SIG-M5 treated with dmso at 0.1 percent for 504 hours (cell line): ENCODE data around the gene TBKBP1.
"Not testable (repeated sequence)": the region's sequence is repeated elsewhere in the genome, so short reads cannot be mapped to it uniquely, and the experiment has no call there.

Experiments
- DNase-seq: peaks from one replicate; lab custom pipeline; 2025; ENCODE audit not compliant: unreplicated experiment; lab: John Stamatoyannopoulos, UW

Gene TBKBP1

DNA sequence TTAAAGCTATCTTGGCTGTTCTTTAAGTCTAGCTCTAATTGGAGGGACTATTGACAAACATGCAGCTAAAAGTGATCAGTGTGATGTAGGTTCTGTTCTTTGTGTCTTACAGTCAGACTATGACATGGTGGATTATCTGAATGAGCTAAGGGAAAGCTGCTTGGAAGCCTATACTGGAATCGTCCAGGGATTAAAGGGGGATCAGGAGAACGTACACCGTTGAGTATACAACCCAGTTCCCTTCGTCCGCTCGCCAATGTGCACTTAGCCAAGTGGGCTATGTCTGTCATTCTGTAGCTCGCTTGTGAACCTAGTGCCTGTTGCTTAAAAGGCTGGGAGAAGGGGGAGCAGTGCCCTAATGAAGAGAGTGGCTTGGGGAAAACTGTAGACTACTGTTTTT, 15.8 kb upstream of the TBKBP1 start:
- DNase-seq: no peak

GRCh38 chr17:47682138-47682537, 11.8 kb upstream of the TBKBP1 start:
- DNase-seq: no peak

- DNase-seq: not testable (repeated sequence)
Measured at GRCh38 chr17:47682727-47683126, 11.2 kb upstream of the TBKBP1 start.

DNA sequence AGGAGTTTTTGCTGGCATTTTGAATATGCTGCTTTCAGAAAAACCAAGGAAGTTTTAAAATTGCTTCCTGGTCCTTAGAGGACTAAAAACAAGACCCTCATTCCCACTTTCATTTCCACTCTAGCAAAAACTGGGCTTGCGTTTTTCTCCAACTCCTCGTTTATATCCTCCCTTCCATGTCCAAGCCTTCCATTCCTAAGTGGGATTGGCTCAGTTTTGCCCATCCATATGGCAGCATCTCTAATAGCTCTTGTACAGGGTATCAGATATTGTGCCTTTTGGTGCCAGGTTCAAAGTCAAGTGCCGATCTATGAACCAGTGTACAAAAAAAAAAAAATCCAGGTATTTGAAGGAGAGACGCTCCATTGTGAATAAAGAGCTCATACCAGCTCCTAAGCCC, 9.9 kb upstream of the TBKBP1 start:
- no peak for DNase-seq

DNA sequence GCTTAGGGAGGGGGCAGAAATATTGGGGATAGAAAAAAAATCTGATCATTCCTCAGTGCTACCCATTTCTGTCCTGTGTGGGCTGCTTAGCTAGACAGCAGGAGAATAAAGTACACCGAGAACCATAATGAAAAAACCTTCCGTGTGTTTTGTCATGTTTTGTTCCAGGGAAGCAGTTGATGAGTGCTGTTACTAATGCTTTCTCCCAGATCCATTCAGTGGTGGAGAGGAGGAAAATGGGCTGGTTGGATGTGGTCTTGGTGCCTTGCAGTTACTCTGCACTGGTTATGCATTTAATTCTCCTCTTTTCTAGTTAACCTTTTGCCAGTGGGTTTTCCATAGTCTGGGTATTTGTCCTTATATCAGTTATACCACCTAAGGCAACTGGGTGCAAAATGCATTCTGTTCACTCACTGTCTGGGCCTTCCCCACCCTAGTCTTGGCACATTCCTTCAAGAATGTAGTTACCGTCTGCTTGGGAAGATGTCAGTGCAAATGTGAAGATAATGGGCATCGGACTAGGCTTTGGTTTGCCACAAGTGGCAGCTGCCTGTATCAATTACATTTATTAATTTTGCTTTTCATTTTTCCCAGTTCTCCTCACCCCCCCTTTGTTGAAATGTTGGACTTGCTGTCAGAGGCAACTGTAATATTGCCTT, 9.3 kb upstream of the TBKBP1 start:
- no peak for DNase-seq

GRCh38 chr17:47685556-47686275, 8.2 kb upstream of the TBKBP1 start:
- DNase-seq: no peak

- DNase-seq: no peak
Measured at GRCh38 chr17:47686276-47686635, 7.7 kb upstream of the TBKBP1 start.

DNA sequence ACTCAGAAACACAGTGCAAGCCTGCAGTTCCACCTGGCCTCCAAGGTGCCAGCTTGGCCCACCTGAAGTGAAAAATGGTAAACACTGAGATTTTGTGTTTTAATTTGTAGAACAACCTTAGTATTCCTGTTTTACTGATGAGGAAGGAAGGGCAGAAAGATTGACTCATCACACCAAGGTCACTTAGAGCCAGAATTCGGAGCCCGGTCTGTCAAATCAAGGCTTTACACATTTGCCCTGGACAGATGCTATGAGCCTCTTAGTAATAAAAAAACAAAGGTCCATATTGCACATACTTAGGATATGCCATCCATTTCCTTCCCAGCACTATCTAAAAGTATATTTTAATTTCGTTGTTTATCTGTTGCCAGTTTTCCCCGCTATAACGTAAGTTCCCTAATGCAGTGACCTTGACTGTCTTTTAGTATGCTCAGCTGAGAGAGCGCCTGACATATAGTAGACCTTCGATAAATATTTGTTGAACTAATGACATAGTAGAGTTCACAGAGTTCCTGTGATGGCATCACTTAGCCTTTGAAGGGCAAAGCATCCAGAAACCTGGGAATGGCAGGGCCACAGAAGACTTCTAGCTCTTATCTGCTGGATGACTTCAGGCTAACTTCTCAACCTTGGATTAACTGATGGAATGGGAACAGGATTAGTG, 7.2 kb upstream of the TBKBP1 start:
- DNase-seq: no peak

GRCh38 chr17:47687328-47687690, 6.7 kb upstream of the TBKBP1 start:
- DNase-seq: no peak

GRCh38 chr17:47687748-47688147, 6.2 kb upstream of the TBKBP1 start:
- no peak for DNase-seq

GRCh38 chr17:47690121-47690520, 3.8 kb upstream of the TBKBP1 start:
- DNase-seq: no peak

DNA sequence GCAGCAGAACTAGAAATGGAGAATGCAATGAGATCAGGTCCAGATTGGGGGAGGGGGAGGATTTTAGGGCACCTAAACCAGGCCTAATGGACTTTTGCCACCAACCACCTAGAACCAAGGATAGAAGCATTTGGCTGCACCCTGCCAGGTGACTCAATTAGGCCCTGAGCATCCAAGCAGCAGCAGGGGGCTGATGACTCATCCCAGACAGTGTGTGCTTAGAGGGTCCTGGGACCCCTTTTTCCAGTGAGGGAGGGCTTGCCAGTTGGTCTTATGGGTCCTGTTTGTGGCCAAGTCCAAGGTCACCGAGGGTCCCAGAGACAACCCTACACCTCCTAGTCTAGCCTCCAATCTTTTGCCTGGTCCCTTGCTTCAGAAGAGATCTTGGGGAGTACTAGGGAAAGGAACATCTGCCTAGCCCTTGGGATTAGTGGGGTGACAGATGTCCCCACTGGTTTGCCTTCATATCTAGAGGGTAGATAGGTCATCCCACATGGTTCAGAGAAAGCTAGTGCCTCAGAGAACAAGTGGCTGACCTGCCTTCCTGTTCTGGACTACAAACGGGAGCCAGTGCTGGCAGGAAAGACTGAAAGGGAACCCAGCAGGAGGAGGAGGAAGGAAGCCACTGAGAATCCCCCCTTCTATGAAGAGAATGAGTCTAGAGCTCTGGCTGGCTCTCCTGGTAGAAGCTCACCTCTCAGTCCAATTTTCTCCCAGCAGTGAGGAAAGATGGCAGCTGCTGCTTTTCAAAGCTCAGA, 1.6 kb upstream of the TBKBP1 start:
- DNase-seq: no peak

- no peak for DNase-seq
Measured at GRCh38 chr17:47692895-47693730, 848 bp upstream of the TBKBP1 start.

DNA sequence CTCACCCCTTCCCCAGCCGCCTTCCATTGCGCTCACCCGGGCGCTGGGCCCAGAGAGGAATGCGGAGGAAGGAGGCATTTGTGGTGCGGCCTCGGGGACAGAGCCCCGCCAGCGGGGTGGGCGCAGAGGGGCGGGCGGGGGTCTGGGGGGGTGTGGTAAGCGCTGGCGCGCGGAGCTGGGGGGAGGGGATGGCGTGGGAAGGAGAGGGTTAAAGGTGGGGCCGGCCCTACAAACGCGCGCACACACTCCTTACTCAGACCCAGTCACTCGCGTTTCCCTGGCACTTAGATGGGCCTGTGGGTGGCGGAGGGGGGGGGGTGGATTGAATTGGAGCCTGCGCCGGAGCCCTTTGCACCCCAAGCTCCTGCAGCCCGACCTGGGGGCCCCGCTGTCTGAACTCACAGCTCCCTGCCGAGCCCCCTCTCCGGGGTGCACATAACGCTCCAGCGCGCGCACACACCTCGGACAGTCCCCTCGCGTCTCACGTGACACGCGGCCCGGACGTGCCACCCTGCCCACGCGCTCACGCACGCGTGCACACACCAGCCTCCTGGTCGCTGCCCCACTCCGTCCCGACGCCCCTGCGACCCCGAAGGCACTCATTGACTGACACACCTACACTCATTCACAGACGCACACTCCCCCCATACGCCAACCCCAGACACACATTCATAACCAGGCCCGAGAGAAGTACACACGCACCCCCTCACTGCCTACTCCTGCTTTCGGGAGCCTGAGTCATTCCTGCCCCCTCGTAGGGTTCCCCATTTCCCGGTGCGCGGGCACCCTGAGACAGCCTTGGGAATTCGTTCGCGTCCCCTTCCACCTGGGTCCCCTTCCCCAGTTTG, 844 bp downstream of the TBKBP1 start:
- peak; percentile 57 for DNase-seq

GRCh38 chr17:47695429-47696376, 1.7 kb downstream of the TBKBP1 start:
- peak; percentile 83 for DNase-seq

- DNase-seq: no peak
Measured at GRCh38 chr17:47696717-47697642, 3.0 kb downstream of the TBKBP1 start.

DNA sequence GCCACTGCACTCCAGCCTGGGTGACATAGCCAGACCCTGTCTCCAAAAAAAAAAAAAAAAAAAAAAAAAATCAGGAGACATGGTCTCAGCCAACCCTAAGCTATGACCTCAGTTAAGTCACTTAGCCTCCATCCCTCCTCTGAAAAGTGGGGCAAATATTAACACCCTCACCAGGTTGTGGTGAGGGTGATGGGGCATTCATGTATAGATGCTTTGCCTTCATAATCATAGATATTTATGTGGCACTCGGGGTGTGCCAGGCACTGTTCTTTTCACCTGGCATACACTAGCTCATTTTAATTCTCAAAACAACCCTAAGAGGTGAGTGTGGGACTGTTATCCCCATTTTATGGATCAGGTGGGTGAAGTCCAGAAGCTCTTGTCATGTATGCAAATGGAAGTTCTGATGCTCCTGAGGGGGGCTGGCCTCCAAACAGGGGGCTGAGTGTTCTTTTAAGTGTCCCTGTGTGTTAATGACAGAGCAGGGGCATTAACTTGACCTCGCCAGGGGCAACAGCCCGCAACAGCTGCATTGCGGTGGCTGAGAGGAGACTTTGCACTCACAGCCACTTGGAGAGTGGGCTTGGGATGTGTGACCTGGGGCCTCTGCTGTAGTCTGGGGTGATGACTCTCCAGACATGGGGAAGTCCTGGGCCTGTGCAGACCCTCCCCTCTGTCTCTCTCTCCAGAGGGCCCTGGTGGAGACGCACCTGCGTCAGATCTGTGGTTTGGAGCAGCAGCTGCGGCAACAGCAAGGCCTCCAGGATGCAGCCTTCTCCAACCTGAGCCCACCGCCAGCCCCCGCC, 4.1 kb downstream of the TBKBP1 start:
- no peak for DNase-seq
